ENCODE results near the gene TOGARAM2.

The TOGARAM2 gene

DNA sequence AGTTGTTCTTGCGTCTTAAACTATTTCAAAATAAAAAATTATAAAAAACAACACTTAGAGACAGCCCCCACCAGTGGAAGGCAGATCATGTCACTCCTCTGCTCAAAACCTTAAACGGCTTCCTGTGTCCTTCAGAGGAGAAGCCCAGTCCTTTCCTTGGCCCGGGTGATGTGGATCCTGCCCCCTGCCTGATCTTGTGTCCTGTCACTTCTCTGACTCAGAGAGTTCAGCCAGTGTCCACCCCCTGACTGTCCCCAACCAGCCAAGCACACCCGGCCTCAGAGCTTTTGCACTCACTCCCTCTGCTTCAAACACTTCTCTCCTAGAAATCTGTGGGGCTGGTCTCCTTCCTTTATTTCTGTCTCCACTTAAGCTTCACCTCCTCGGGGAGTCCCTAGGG is 35.4 kb downstream of the TOGARAM2 start (continued):
- TF ChIP-seq HIC1 (tag by site-specific recombination; IDR thresholded peaks at IDR 0.05) (no peak), ZNF266 (tag by site-specific recombination; IDR thresholded peaks at IDR 0.05; ENCODE audit: low read depth) (no peak), ZNF138 (tag by site-specific recombination; IDR thresholded peaks at IDR 0.05; ENCODE audit: borderline replicate concordance) (no peak), KLF10 (tag by site-specific recombination; IDR thresholded peaks at IDR 0.05) (no peak), ZNF324 (tag by site-specific recombination; IDR thresholded peaks at IDR 0.05) (no peak)

DNA sequence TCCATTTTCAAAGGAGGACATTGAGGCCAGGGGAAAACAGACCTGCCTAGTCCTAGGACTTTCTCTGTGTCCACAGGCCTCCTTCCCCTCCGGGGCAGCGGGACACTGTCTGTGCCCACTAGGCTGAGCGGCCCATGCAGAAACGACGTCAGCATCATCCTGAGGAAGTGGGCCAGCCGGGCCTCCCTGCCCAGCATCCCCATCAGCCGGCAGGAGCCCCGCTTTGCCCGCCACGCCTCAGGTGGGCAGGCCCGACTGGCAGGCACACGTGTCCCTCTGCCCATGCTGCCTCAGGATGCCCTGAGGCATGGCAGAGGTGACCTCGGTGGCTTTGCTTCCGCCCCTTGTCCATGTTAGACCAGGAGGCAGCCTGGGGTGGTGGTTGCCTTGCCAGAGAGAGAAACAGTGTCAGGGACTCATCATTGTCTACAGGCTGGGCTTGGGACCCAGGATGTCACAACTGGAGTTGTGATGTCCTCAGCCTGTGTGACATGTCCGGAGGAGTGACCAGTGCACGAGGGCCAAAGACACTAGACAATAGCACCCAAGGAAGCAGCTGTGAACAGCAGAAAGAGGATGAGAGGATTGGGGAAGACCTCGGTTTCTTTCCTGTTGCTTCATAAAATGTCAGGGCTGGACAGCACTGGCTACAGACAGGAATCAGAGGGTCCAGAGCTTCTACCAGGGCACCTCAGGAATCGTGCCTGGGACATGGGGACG is 36.8 kb downstream of the TOGARAM2 start:
- no peak overlapping the region for H3K27ac ChIP-seq (ENCODE audit: extremely low read depth, low read depth, low read length)
- TF ChIP-seq ZNF169 (tag by site-specific recombination; IDR thresholded peaks at IDR 0.05), result no peak
- no peak for TF ChIP-seq ZNF513 (tag by site-specific recombination; IDR thresholded peaks at IDR 0.05)
- TF ChIP-seq ZNF776 (tag by site-specific recombination; IDR thresholded peaks at IDR 0.05; ENCODE audit: borderline replicate concordance), result no peak
- TF ChIP-seq ZNF621 (tag by site-specific recombination; IDR thresholded peaks at IDR 0.05), result no peak
- no peak for TF ChIP-seq ZNF266 (tag by site-specific recombination; IDR thresholded peaks at IDR 0.05; ENCODE audit: low read depth)
- no peak for TF ChIP-seq SP7 (tag by site-specific recombination; IDR thresholded peaks at IDR 0.05)
- no peak for TF ChIP-seq ZNF580 (tag by site-specific recombination; IDR thresholded peaks at IDR 0.05)
- TF ChIP-seq GLIS1 (tag by site-specific recombination; IDR thresholded peaks at IDR 0.05), result no peak
- no peak for TF ChIP-seq ZNF670 (tag by site-specific recombination; IDR thresholded peaks at IDR 0.05; ENCODE audit: low read depth)
- TF ChIP-seq, protein P1, sequence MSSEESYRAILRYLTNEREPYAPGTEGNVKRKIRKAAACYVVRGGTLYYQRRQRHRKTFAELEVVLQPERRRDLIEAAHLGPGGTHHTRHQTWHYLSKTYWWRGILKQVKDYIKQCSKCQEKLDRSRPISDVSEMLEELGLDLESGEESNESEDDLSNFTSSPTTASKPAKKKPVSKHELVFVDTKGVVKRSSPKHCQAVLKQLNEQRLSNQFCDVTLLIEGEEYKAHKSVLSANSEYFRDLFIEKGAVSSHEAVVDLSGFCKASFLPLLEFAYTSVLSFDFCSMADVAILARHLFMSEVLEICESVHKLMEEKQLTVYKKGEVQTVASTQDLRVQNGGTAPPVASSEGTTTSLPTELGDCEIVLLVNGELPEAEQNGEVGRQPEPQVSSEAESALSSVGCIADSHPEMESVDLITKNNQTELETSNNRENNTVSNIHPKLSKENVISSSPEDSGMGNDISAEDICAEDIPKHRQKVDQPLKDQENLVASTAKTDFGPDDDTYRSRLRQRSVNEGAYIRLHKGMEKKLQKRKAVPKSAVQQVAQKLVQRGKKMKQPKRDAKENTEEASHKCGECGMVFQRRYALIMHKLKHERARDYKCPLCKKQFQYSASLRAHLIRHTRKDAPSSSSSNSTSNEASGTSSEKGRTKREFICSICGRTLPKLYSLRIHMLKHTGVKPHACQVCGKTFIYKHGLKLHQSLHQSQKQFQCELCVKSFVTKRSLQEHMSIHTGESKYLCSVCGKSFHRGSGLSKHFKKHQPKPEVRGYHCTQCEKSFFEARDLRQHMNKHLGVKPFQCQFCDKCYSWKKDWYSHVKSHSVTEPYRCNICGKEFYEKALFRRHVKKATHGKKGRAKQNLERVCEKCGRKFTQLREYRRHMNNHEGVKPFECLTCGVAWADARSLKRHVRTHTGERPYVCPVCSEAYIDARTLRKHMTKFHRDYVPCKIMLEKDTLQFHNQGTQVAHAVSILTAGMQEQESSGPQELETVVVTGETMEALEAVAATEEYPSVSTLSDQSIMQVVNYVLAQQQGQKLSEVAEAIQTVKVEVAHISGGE (tag by site-specific recombination; conservative IDR thresholded peaks at IDR 0.05; ENCODE audit: low read depth), result no peak
- no peak for TF ChIP-seq WT1 (tag by site-specific recombination; IDR thresholded peaks at IDR 0.05)
- TF ChIP-seq ZNF830 (tag by site-specific recombination; IDR thresholded peaks at IDR 0.05; ENCODE audit: low read depth), result no peak
- TF ChIP-seq, protein P2, sequence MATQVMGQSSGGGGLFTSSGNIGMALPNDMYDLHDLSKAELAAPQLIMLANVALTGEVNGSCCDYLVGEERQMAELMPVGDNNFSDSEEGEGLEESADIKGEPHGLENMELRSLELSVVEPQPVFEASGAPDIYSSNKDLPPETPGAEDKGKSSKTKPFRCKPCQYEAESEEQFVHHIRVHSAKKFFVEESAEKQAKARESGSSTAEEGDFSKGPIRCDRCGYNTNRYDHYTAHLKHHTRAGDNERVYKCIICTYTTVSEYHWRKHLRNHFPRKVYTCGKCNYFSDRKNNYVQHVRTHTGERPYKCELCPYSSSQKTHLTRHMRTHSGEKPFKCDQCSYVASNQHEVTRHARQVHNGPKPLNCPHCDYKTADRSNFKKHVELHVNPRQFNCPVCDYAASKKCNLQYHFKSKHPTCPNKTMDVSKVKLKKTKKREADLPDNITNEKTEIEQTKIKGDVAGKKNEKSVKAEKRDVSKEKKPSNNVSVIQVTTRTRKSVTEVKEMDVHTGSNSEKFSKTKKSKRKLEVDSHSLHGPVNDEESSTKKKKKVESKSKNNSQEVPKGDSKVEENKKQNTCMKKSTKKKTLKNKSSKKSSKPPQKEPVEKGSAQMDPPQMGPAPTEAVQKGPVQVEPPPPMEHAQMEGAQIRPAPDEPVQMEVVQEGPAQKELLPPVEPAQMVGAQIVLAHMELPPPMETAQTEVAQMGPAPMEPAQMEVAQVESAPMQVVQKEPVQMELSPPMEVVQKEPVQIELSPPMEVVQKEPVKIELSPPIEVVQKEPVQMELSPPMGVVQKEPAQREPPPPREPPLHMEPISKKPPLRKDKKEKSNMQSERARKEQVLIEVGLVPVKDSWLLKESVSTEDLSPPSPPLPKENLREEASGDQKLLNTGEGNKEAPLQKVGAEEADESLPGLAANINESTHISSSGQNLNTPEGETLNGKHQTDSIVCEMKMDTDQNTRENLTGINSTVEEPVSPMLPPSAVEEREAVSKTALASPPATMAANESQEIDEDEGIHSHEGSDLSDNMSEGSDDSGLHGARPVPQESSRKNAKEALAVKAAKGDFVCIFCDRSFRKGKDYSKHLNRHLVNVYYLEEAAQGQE (tag by site-specific recombination; IDR thresholded peaks at IDR 0.05), result no peak
- no peak for TF ChIP-seq ZNF311 (tag by site-specific recombination; IDR thresholded peaks at IDR 0.05; ENCODE audit: borderline replicate concordance)
- TF ChIP-seq KLF16 (tag by site-specific recombination; IDR thresholded peaks at IDR 0.05), result no peak
- no peak for TF ChIP-seq ZBTB7A (tag by site-specific recombination; IDR thresholded peaks at IDR 0.05; ENCODE audit: low read depth)
- no peak for TF ChIP-seq SP2 (tag by site-specific recombination; IDR thresholded peaks at IDR 0.05)
- no peak for TF ChIP-seq ZNF132 (tag by site-specific recombination; IDR thresholded peaks at IDR 0.05; ENCODE audit: borderline replicate concordance)
- TF ChIP-seq ZNF354C (tag by site-specific recombination; IDR thresholded peaks at IDR 0.05; ENCODE audit: borderline replicate concordance, low read depth), result no peak
- no peak for TF ChIP-seq ZNF529 (tag by site-specific recombination; IDR thresholded peaks at IDR 0.05; ENCODE audit: insufficient replicate concordance)
- no peaks in the 10 kb centered on the region for H3K36me3 ChIP-seq (ENCODE audit: control insufficient read depth in 2 of 2, insufficient read depth in 1 of 2, low read length in 2 of 2)
- ChIA-PET CTCF (interaction anchor here (0.7 kb wide), 1 partner anchor 179 kb away, joined by 4 read pairs; no protein-coding TSS in a partner anchor), POLR2A (interaction anchor here (0.6 kb wide), 1 partner anchor 12 kb away, joined by 3 read pairs; no protein-coding TSS in a partner anchor)
- no peaks in the 10 kb centered on the region for H3K9me3 ChIP-seq (ENCODE audit: control insufficient read depth, insufficient read depth, low read depth, low read length)
- H3K4me3 ChIP-seq (ENCODE audit: low read depth, low read length), result no peak overlapping the region
- H3K4me1 ChIP-seq (ENCODE audit: control insufficient read depth, insufficient read depth, low read length), result no peaks in the 10 kb centered on the region
